T-helper 1 cell (primary cell): ENCODE data around the gene PIEZO2.
"Not testable (repeated sequence)": the region's sequence is repeated elsewhere in the genome, so short reads cannot be mapped to it uniquely, and the experiment has no call there.

ENCODE experiments used
- DNase-seq, 5 donors: peaks; one replicate each; pipeline ENCODE4 v3.0.0-alpha.2; 2012 to 2020

Gene PIEZO2

DNA sequence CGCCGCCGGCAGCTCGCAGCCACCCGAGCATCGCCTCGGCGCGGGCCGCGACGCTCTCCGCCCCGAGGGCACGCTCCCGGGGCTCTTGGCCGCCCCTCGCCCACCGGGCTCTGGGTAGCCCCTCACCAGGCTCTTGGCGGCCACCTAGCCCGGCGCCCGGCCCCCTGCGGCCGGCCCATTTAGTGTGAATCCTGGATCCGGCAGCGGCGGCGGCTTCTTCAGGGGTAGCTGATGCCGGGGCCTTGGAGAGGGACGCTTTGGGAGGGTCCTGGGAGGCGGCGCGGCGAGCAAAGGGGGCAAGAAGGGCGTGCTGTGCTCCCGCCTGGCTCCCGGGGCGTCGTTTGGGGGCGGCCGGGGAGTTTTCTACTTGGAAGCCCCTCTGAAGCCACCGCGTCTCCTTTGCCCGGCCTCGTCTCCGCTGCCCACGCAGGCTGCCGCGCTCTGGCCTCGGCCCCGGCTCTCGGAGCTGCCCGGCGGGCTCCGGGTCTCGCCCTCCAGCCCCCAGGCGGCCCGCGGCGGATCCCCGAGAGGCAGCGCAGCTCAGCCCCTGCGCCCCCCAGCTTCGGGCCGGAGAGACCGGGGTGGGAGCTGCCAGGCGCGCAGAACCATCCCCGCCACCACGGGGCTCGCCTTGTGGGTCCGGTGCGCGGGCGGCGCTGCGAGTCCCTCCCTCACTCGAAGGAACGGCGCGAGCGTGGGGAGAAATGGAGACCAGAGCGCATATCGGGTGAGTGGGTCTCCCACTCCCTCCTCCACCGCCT, 509 bp downstream of the PIEZO2 start:
- no peak for DNase-seq

DNA sequence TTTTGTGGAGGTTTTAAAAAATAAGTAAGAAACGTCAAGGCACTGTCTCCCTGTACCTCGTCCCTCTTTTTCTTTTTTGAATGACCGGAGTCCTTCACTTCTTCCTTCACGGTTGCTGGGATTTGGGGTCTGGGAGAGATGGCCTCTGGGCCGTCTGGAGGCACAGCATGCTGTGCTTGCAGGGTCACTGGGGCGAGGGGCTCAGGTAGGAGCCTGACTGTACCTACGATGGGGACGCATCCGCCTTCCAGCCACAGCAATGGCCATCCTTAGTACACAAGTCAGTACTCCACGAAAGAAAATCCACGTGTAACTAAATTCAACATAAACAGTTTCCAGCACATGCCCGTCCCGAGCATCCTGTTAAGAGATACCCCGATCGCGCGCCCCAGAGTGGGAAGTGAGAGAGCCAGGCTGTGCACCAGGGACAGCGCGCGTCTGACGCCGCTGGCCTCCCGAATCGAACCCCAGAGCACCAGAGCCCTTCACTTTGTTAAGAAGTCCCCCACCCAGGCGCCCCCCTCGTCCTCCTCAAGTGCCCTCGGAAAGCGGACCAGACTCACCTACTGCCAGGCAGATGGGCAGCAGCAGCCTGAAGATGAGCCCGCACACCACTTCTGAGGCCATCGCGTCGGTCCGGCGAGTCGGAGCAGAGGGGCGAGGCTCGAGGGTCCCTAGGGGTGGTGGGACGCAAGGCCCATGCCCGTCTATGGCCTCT, 1.2 kb downstream of the PIEZO2 start:
- no peak for DNase-seq

DNA sequence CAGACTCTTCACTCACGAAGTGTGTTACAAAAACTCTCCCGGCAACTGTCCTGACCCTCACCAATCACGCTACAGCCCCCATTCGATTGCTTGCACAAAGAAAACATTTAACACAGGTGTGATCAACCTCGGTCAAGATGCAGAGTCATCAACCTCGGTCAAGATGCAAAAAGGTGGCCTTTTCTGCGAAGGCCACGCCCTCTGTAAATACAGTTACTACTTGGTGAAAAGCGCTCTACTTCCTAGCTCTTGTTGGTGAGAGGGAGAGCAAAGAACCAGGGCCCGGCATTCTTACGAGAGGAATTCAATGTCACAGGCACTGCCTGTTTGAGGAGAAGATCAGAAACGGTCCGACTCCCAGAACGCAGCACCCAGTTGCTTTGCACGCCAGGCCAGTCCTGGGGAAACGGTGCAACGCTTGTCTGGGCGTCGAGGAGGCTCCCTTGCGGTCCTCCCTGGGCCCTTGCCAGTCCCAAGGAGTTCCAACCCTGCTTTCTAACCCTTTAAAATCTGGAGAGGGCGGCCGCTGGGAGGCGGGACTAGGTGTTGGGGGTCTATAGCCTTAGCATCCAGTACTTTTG, 1.9 kb downstream of the PIEZO2 start:
- no peak for DNase-seq

DNA sequence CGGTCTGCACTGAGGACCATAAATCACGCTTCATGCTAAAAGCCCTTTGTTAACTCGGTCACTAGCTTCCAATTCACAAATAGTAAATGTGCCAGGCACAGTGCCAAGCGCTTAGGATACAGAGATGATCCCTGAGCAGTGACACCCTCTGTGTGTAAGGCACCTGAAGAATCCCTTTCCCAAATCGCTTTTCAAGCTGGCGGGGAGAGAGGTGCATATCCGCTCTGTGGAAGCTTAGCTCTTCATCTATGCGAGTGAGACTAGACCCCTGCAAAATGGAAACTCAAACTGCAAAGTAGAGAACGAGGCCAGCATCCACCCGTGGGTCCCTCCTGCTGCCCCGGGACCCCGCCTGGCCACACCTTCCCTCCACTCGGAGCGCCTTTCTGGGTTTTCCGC, 2.4 kb downstream of the PIEZO2 start:
- no peak for DNase-seq

DNA sequence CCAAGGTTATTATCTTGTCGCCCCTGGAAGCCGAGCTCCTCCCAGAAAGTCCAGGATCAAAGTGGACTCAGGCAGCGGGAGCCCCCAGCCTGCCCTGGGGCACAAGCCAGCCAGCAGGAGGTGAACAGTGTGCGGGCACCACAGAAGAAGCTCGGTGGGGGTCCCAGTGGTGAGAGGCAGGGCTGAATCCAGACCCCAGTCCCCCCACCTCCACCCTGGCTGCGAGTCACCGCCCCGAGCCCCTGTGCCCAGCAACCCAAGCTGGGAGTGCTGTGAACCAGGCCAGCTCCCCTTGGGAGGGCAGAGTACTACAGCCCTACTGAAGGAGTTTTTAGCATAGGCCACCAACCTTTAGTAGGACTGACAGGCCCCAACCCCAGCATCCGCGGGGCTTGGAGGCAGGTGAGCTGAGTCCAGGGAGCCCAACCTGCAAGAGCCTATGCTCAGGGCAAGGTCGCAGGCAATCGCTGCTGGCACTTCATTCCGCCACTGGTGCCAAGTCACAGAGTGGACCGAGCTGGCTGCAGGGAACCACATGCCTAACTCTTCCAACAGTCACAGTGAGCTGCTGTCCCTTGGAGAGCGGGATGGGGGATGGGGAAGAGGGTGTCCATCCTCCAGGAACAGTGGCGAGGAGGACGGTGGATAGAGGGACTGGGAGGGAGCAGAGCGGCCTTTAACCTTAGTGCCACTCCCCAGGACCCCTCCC, 3.0 kb downstream of the PIEZO2 start:
- DNase-seq = no peak

DNA sequence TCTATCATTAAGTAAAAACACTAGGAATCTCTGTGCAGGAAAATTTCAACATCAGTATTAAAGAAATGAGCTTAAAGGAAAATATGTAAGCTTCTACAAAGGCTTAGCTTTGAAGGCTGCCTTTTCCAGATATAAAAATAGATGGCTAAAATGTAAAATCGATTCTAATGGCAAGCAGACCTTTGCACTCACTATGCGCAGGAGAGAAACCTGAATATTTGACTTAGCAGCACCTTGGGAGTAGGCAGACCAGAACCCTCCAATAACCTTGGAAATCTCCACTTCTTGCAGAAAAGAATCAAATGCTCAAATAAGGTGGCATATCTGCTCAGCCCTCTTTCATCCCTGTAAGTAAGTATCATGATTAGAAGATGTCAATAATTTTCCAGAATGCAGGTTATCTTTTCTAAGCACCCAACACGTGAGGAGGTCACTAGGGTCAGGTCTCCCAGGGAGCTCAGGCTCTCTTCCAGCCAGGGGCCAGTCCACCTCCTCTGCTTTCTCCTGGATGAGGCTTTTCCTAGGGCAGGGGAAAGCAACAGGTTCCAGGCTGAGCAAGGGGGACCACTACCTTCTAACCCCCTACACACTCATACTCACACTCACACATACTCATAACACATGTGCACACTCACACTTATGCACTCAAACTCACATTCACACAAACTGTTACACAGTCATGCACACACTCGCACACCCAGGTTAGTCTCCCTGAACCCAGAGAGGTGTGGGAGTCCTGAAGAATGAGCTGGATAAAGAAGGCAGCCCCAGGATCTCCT, 3.8 kb downstream of the PIEZO2 start:
- no peak for DNase-seq

DNA sequence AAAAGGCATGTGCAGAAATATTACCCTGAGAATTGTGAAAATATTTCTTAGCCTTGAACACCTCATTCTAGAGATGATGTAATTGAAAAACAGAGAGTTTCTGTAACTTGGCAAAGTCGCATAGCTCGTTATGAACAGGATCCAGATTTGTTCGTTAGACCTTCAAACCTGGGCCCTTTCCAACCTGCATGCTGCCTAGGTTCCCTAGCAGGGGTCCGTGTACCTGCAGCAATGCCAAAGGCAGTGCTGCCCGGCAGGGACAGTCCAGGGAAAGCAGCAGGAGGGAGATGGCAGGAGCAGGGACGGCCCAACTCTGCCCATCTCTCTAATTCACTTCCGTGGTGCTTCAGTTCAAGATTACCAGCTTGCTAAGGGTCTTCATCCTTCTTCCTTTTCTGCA, 12.0 kb downstream of the PIEZO2 start:
- DNase-seq = no peak

DNA sequence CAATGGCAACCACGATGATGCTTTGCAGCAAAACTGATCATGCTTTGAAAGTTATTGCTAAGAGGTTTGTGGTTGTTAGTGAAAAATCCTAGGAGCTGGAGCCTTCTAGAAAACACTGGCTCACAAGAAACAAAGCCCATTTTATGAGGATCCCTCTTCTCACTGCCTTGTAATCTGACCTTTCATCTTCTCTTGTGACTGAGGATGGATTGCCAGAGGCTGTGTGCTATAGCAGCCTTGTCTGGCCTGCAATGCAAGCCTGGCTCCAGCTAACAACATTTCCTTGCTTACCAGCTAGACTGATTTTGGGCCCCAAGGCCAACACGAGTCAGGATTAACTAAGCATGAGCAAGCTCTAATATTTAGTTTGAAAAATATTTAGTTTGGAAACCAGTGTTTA, 13.1 kb downstream of the PIEZO2 start:
- no peak for DNase-seq

DNA sequence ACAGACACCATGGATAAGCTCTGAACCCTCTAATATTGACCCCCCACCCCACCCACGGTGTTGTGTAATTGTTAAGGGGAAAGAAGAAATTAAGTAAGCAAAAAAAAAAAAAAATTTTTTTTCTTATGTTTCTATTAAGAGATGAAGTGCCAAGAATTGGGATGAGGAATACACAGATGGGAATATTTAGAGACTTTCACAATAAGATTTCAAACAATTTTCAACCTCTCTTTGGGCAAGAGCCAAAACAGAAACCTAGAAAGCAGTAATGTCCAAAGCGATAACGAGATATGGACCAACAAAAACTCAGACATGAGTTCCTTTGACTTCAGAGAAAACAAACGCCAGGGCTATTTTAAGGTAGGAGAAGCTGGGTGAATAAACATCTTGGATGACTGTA, 14.4 kb downstream of the PIEZO2 start:
- DNase-seq = no peak

DNA sequence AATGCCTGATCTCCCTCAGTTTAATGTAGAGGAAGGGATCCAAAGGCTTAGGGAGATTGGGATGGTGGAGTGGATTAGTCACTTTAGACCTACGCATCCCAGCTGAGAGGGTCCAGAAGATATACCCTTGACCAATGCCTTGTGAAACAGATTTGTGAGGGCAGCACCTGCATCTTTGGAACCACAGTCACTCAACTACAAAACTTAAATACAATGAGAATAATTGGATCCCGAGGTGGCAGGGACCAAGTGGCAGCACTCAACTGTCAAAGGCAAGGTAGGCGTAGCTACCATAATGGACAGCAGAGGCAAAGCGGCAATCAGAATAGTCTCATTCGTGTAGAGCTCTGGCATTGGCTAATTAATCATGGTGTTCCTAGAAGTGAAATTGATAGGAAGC, 20.3 kb downstream of the PIEZO2 start:
- not testable (repeated sequence) for DNase-seq

DNA sequence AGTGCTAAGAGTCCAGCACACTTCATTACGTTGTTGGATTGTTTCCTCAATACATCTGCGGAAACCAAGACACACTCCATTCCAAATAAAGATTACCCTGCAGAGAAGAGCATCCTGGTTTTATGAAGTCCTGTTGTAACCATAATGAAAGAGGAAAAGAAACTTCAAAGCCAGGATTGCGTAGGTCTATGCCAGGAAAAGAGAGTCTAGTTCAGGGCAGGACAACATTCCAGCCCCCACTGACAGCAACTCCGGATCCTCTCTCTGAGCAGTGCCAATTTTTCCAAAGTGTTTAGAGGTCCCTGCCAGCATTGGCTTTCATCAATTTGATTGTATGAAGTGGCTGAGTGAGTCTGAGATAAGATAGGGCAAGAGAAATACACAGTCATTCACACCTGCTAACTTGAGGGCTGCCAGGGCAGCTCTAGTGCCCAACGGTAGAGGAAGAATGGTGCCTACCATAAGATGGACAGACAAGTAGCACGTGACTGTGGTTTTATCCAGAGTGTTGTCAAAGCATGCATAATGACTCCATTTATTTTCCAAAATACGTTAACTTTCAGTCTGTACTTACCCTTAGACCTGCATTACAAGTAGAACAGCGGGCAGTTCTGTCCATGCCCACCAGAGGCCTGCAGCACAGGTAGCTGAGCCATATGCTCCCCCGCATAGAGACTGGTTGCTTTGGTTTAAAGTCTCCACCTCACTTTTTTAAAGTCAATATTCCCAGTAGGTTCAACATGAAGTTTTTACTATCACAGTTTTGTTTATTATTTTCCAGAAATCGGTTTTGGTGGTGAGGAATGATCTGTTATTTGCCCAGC, 23.7 kb downstream of the PIEZO2 start:
- no peak for DNase-seq

DNA sequence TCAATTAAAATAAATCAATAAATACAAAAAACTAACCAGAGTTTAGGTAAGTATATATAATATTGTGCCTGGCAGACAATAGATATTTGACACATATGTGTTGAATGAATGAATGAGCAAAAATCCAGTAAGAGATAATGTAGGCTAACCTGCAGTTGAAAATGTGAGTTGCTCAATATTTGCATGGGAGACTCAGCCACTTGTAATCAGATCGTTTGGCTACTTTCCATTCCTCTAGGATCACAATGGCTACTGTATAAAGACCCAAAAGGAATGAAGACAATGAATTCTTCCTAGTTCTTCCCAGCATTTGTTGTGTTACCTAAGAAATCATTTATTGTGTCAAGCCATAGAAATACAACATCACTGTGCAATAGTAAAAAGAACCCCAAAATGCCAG, 25.3 kb downstream of the PIEZO2 start:
- DNase-seq = no peak

DNA sequence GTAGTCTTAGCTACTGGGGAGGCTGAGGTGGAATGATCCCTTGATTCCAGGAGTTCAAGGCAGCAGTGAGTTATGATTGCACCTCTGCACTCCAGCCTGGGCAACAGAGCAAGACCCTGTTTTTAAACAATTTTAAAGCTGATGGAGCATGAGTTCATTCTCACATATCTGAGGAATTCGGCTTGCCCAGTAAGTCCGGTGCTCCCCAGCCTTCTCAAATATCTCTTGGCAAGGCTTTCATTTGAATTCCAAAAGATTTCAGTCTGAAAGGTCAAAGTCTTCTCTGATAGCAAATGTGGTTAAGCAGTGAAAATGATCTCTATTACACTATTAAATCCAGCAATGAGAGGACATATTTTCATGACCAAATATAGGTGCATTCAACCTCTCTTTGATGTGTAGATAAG, 27.9 kb downstream of the PIEZO2 start:
- no peak for DNase-seq

DNA sequence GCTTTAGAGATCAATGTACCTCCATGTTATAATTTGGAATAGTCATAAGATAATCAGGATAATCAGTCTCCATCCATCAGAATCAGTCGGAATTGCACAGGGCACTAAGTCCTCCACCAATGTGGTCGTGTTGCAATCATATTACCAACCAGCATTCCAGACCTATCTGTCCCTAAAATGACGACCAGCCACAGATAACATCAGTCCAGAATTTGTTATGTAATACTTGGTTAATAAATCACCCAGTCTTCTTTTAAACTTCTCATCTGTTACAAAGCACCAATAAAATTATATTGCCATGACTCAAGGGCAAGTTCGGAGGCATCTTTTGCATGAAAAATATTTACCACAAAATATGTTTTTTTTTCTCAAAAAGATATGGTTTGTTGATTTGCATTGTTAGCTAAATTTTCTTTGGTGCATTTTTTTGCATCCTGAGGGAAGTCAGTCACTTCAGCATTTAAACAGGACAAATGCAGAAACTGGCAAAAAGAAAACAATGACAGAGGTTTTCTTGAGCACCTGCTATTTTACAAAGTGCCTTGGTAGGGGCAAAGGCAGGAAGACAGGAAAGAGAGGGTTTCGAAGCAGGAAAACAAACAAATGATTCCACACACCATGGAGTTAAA, 29.3 kb downstream of the PIEZO2 start:
- no peak for DNase-seq

DNA sequence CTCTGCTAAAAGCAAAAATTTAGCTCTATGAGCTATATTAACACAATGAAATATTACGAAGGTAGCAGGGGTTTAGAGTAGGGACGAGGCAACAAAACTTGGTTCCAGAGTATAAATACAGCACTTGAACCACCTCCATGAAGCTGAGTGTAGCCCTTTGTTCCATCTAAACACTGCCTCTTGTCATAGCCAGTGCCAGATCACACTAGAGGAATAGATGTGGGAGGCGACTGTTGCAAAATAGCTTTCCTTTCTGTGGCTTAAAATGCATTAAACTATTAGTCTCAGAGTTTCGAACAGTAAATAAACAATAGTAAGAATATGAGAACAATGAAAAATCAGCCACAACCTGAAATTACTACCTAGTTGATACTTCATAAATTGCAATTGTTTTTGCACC, 29.8 kb downstream of the PIEZO2 start:
- DNase-seq = no peak

DNA sequence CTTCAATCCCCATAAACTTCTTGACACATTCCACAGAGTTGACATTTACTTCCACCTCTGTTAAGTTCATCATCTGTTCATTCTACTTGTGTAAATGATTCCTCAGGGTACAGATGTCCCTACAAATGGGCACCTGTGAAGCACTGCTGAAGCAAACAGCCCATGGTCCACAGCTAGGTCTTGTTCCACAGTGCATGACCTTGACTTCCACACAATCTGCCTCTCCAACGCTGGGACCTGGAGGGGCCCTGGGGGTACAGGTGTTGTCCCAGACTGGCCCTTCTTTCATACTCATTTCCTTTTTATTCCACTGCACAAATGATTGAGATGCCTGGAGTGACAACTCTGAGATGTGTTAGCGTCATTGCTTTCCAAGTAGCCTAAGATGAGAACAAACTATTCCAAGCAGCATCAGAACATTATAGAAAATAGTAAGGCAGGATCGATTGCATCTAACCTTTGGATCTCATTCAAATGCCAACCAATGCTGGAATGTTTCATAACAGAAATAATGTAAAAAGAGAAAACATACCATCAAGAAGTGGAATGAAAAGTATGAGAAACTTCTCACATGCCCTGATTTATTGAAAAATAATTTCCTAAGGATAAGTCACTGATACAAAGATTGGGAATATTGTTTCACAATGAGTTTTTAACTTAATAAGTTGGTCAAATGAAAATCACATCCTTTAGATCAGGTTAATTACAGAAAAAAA, 31.2 kb downstream of the PIEZO2 start:
- DNase-seq = no peak

DNA sequence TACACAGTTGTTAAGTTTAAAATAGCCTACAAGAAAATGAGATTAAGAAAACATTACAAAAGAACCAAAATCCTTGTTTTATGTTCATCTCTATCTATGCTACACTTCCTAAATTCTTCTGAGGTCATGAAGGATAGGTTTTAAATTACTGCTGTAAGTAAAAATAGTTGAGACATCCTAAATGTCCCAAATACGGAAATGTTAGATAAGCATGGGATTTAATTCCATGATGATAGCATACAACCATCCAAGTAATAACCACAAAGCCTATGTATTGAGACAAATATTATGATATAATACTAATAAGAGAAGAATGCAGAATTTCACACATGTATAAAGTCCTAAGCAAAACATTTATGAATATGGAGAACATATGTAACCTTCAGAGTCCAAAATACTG, 34.1 kb downstream of the PIEZO2 start:
- no peak for DNase-seq

DNA sequence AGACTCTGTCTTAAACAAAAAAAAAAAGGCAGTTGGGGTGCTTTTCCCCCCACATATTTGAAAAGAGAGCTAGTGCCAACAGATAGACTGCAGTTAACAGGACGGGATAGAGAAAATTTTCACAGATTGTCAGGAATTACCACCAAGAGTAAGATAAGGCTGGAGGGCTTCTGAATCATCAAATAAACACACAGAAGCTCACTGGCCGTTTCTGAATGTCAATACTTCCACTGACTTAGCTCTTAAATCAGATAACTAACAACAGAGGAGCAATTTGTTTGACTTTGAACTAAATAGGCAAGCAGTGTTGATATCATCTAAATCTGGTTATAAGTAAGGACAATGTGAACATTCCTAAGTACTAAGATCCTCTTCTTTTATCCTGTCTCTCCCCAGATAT, 34.7 kb downstream of the PIEZO2 start:
- no peak for DNase-seq

DNA sequence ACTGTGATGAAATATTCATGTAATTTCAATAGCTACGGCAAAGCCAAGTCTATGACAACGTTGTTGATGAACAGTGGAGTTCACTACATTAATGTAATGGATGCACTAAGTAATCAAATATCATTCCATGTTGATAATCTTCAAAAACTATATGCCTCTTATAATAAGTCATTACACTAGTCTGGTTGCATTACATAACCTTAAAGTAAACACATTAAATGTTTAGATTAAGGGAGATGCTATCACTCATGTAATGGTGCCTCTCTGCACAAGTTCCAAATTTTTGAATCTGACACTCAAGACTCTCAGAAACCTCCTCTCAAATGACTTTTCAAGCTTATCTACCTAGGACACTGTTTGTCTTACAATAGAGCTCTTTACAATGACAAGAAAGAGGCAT, 35.4 kb downstream of the PIEZO2 start:
- no peak for DNase-seq

DNA sequence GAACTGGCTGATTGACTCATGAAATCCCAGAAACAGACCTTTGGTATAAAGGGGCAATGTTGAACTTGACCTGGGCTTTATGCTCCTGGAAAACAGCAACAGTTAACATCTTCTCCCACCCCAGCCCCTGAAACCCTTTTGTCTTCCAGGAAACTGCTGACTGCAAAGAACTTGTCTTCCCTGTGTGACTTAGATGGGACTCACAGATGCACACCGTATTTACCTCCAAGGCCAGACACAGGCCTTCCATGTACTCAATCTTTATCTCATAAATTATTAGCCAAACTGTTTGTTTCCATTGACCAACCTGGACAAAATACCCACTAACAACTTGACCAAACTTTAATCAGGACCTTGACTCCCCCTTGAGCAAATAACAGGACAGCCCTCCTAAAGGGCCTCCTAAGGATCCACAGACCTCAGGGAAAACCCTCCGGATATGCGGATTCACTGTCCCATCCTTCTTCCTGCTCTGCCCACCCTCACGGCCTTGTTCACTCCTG, 36.3 kb downstream of the PIEZO2 start:
- DNase-seq = no peak
